RCC 7860 (cell line): ENCODE measurements around the gene TBX4.
"Not testable (repeated sequence)": the region's sequence is repeated elsewhere in the genome, so short reads cannot be mapped to it uniquely, and the experiment has no call there.

Experiments
- DNase-seq: peaks from one replicate; pipeline ENCODE4 v3.0.0-alpha.2; 2015; ENCODE audit warnings: low spot score
- FAIRE-seq: peaks from 2 replicates; lab custom pipeline; 2012; peaks lifted over from hg19 to GRCh38; lab: Jason Lieb, UNC

The TBX4 gene

DNA sequence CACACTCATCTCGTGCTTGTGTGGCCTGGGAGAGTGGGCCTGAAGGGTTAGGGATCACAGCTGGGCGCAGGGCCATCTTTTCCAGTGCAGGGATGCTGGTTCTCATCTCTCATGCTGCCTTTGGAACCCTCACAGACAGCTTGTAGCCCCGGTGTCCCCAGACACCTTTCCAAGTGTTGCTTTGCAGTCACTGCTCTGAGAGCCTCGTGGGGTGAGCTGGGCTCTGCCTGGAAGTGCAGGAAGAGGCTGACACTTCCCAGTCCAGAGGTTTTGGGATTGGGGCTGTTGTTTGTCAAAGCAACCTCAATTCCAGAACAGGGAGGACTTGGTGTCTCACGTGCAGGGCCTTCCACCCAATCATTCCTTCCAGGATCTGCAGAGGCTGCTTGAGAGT lies 28.2 kb downstream of the TBX4 start:
- FAIRE-seq: no peak

DNA sequence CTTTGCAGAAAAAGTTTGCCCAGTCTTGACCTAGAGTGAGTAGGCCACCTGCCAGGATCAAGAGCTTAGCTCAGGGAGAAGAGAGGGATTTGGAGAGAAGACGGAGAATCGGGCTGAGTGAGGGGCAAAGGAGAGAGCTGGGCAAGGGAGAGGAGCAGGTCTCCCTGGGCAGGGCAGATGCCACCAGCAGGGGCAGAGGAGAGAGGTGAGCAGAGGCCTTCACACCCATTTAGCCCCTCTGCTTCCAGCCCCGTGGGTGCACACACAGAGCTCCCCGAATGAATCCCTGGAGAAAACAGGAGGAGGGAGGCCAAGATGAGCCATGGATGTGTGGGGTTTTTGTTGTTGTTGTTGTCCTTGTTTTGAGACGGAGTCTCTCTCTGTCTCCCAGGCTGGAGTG lies 29.2 kb downstream of the TBX4 start:
- no peak for DNase-seq
- FAIRE-seq: no peak

More for the DNA sequence above, 28.2 kb downstream of the TBX4 start:
- DNase-seq: no peak

DNA sequence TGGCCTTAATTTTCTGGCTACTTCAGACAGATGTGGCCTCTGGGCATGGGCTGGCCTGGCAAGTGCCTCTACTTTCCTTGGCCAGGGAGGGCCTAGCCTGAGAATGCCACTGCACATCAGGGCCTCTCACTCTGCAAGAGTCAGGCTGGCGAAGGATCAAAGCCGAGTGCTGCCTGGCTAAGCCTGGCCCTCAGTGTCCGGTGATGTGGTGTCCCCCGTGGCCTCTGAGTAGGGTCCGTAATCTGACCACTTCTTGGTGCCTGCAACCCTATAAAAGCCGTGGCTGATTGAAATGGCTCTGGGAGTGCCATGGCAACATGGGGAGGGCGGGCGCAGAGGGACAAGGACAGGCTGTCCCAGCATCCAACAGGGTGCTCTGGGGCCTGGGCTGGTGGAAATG lies 30.2 kb downstream of the TBX4 start:
- FAIRE-seq (no peak), DNase-seq (no peak)

DNA sequence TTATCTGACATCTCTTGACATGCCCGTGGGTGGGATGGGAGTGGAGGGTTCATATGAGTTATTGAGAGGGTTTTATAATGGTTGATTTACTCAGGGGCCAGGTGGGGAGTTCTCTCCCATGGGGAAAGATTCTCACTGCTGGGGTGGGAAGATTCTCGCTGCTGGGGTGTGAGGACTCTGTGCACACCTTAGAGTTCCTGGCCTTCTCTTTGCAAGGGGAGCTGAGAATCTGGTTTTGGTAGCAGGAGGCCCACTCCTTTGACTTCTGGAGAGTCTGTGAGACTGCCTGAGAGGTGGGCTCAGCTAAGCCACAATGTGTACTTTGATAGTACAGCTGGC lies 31.5 kb downstream of the TBX4 start:
- DNase-seq: no peak
- no peak for FAIRE-seq

DNA sequence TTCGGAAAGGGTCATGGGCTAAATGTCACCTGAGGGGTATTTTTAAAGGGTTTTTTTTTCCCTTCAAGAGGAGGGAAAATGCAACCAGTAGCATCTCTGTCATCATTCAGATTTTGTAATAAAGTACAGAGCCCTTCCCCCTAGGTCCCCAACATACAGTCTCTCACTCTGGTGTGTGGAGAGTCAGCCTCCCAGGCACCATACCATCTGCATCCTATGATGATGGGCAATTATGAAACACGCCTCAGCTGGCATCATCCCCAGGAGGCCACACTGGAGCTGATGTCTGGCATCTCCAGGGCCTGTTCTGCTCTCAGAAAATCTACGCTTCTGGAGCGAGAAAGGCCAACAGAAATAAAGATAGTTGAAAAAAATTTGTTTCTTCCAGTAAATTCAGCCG lies 32.0 kb downstream of the TBX4 start:
- no peak for FAIRE-seq

DNA sequence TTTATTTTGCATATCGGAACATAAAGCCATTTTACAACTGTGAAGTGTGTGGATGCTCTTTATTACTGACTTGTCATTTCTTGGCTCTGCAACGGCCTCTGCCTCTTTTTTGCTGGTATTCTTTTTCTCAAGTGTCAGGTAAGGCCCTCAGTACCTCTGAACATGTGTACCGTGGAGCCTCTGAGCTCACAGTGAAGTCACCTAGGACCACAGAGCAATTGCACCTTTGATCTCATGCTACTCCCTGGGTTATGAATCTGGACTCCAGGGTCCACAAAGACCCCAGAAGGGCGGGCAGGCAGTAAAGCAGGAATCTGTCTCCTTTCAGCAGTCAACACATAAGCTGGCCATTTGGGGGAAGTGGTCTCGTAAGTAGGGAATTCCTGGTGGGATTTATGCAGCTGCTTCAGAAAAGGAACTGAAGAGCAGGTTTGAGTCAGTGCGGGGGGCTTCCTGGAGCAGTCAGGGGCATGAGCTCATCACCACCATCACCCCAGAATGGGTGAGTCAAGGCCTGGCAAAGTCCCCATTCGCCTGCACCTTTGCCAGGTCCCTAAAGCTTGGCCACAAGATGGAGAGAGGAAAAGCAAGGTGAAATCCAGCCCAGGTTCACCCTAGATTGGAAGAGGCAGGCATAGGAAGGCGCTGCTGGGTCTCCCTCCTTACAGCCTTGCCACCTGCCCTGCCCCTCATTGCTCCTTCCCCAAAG lies 33.0 kb downstream of the TBX4 start:
- FAIRE-seq: no peak

More for the DNA sequence above, 32.0 kb downstream of the TBX4 start:
- no peak for DNase-seq

DNA sequence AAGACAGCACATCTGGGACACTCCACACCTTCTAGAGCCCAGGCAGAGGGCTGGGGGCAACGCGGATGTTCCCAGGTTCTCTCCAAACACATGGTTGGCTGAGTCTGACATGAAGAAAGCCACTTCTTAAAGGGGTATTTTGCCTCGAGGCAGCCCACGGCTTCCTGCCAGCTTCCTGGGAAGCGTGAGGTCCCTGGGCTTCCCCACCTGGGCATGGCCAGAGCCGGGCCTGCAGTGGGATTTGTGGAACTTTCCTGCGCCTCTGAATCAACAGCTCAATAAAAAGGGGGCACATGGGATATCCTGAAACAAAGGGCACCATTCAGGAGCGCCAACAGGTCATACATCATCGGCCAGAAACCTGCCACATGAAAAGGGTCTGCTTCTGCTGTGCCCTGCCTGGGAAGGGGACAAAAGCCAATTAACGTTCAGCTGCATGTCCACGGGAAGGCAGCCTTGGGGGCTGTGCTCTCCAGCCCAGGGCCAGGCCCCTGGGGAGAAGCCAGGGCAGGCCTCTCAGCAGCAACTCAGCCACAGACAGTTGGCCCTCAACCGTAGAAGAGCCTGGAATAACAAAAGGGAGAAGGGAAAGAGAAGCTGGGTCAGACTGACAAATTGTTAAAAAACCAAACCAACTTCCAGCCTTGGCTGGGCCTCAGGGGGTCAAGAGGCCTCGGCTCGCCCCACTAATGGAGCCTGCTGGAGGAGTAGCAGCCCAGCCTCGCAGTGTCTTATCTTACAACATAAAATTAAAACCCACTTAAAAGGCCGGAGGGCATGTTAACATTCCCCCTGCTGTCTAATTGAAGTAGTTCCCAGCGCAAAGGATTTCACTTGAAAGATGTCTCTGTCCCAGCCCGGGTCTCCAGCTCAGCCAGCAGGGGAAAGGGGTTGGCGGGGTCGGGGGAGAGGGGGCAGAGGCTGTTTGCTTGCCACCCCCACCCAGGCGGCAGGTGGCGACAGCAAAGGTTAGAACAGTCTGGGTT lies 34.2 kb downstream of the TBX4 start:
- no peak for DNase-seq

More for the DNA sequence above, 33.0 kb downstream of the TBX4 start:
- DNase-seq: no peak

DNA sequence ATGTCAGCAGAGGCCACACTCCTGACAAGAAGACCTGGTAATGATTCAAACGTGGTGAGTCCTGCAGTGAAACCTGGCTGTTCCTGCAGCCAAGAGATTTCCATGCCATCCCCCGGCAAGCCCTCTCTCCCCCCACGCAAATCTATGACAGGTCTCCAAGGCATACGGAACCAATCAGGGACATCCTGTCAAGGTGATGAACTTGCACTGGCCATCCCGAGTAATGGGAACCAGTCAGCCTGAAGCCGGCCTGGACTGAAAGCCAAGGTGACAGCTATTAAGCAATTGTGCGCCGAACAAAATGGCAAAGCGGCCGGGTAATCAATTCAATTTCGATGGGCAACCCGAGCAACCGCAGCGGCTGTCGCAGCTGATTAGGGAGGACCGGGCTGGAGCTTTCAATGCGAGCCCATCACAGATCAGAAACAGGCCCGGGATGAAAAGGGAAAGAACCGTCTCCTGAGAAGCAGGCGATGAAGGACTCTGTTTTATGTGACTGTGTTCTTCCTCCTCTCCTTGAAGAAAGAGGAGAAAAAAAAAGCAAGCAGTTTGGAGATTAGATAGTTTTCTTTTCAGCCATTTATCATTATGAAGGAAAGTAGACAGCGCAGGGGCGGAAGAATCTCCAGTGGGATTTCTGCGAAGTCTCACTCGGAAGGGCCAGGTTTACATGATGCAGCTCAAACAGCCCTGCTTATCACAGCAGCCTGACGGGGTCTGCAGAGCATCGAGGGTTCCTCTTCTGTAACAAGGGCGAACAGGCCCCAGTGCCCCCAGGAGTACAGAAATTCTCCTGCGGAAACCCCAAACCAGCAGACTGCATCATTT lies 35.2 kb downstream of the TBX4 start:
- DNase-seq (no peak), FAIRE-seq (no peak)

More for the DNA sequence above, 34.2 kb downstream of the TBX4 start:
- no peak for FAIRE-seq

DNA sequence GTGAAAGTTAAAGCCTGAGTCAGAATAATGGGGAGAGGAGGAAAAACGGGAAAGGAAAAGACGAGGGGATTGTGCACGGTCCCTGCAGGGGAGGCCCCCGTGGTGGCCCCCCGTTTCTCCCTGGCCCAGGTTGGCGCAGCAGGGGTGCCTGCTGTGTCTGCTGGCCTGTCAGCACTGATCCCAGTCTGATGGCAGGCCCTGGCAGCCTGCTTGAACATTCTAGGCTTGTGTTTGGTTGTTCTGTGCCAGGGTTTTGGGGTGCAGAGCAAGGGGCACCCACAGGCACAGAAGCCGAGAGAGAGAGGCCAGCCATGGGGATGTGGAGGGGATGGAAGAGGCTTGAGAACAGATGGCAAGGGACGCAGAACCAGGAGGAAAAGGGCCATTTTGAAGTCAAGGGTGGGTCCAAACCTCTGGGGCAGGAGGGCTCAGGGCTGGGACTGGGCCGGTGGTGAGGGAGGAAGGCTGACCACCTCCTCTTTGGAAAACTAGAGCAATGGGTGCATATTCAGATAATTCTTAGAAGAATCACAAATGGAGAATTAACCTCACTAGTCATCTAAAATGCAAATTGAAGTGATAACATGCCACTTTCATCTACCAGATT lies 35.9 kb downstream of the TBX4 start:
- no peak for FAIRE-seq
- DNase-seq: no peak

DNA sequence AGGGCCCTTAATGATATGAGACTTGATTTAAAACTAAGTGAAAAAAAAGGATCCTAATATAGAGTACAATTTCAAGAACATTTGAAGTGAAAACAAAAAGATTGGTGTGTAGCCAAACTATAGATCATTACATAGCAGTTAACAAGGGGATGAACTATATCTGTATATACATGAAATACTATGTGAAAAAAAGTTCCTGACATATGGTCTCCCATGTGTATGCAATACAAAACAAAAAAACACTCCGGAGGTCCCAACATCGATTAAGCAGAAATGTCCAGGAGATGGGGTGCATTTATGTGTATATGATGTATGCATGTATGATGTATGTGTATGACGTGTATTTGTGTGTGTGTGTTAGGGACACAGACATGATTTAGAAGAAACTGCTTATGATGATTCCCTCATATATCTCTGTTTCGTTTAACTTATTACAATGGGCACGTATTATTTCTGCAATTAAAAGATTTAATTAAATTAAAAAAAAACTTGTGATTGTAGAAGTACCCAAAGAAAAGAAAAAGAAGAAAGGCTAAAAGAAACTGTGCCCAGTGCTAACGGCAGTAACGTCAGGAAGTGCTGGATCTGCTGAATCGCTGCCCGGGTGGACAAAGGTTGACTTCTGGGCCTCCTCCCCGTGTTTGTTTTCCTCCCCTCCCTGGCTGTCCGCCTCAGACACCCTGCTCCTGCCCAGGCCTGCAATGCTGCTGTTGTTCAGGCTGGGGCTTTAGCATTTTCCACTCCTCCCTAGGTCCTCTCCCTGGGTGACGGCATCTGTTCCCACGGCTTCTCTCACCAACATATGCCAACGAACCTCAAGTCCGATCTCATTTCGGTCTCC lies 36.9 kb downstream of the TBX4 start:
- FAIRE-seq (no peak), DNase-seq (no peak)

DNA sequence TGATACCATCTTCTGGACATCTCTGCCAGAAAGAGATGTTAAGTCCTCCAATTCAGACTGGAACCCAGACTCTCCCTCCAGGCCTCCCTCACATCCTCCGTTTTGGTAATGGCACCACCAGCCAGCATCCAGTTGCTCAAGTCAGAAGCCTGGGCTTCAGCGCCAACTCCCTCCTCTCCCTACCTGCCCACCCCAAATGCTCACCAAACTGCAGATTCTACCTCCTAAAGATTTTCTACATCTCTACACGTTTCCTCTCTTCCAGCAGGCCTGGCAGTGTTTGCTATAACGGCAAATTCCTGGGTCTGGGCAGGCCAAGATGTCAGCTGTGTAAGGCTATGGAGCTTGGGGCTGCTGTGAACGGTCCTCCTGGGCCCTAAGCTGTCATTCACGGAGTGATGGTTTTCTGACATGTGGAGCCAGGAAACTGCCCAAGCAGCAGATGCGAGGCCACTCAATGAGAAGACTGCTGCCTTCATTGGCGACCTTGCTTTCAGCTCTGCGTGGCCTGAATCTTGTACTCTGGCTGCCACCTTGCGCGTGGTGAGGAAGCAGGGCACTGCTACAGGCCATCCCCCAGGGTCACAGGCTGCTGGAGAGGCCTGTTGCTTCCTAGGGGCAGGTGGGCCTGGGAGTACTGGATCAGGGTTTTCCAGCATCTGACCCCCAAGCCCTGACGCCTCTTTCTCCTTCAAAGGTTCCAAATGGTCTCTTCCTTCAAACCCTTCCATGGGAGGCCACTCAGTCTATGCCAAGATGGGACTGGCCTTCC lies 37.7 kb downstream of the TBX4 start:
- FAIRE-seq (no peak), DNase-seq (no peak)

DNA sequence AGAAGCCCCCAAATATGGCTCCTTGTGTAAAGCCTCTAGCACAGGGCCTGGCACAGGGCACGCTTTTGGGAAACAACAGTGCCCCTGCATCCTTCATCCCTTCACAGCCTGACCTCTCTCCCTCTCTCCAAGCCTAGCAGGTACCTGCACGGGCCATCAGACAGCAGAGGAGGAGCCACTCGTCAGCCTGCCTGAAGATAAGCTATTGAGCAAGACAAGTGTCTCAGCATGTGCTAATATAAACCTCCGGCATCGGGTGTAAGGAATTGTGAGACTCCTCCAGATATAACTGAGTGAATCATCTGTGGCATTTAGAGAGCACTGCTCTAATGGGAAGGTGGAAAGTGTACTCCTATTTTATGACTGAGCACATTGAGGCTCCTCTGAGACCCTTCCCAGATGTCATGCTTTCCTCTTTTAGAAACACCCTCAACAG lies 38.3 kb downstream of the TBX4 start:
- FAIRE-seq (no peak), DNase-seq (peak; percentile 24)

DNA sequence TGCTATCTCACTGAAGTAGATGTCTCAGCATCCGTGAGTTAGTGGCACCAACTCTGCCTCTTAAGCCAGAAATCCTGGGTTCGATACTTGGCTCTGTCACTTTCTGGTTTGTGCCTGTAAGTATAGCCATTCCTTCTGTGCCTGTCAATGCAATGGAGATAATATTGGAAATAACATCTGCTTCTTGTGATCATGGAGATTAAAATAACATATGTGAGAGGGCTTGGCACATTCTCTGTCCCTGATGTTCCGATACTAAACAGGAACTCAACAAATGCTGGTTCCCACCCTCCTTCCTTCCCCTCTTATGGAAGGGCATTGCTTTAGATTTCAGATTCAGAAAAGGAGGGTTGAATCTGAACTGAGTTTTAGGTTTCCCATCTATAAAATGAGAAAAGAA lies 39.8 kb downstream of the TBX4 start:
- DNase-seq (no peak), FAIRE-seq (no peak)

DNA sequence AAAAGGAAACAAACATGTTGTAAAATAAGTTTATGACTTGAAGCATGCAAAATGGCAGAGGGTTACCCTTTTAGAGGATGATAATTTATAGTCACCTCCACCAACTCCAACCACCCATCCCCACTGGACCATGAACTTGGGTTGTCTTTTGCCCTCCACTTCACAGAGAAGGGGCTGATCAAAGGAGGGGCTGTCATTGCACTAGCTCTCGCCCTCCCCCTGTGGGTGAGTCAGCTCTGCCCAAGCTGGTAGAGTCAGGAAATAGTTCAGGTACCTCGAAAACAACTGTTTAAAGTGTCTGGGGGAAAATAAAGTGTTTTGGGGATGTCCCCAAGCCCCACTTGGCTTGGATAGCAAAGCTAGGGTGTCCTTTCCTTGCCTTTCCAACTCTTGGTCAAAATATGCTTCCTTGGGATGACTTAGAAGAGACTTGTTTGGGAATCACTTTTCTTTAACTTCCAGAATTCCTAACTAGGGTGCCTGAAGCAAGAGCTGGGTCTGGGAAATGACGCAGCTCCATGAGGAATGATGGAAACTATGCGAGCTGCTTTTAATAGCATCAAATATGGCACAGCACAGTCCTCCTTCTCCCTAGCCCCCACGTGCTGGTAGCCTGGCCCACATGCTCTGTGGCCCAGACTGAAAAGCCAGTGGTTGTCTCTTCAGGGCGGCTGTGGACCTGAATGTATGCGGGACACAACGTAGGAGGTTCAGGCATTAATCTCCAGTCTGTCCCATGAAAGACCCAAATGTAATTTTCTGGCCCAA lies 40.7 kb downstream of the TBX4 start:
- FAIRE-seq (no peak), DNase-seq (no peak)

DNA sequence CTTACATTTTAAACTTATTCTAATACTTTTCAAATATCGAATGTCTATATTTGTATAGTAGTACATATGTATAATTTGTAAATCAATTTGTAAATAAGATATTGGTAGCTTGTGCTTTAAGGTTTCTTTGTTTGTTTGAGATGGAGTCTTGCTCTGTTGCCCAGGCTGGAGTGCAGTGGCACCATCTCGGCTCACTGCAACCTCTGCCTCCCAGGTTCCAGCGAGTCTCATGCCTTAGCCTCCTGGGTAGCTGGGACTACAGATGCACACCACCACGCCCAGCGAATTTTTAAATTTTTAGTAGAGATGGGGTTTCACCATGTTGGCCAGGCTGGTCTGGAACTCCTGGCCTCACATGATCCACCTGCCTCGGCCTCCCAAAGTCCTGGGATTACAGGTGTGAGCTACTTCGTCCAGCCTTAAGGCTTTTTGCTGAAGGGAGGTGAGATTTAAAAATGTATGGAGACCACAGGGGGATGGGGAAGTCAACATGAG lies 41.7 kb downstream of the TBX4 start:
- FAIRE-seq, DNase-seq: not testable (repeated sequence)

DNA sequence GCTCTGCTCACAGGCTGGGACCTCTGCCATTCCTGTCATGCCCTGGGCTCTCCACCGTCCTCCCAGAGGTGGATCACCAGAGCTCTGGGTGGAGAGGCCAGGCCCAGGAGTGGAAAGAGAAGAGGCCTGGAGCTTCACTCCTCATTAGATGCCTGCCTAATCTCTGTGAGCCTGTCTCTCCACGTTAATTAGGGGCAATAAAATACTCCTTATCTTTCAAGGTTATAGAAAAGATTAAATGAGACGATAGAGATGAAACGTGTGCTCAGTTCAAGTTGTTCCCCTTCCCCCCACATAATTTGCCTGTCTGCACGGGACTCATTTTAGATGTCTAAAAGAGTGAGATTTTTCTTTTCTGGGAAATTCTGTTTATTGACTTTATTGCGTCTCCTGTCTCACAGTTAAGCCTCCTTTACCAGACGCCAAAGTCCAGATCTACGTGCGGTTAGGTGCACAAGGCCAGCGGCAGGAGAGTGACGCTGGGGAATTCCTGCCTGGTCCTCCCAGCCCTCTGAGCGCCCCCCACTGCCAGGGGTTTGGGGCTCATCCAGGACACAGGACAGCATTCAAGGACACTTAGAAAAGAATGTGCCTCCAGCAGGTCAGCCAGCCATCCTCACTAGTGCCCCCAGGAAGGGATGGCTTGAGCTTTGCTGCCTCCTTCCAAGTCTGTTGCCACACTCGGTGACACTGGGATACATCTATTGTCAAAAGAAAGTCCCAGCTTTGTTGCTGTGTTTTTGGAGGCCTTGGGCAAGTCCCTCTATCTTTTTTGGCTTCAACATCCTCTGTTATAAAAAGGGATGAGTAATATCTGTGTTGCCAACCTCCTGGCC lies 42.3 kb downstream of the TBX4 start:
- FAIRE-seq (no peak), DNase-seq (no peak)

DNA sequence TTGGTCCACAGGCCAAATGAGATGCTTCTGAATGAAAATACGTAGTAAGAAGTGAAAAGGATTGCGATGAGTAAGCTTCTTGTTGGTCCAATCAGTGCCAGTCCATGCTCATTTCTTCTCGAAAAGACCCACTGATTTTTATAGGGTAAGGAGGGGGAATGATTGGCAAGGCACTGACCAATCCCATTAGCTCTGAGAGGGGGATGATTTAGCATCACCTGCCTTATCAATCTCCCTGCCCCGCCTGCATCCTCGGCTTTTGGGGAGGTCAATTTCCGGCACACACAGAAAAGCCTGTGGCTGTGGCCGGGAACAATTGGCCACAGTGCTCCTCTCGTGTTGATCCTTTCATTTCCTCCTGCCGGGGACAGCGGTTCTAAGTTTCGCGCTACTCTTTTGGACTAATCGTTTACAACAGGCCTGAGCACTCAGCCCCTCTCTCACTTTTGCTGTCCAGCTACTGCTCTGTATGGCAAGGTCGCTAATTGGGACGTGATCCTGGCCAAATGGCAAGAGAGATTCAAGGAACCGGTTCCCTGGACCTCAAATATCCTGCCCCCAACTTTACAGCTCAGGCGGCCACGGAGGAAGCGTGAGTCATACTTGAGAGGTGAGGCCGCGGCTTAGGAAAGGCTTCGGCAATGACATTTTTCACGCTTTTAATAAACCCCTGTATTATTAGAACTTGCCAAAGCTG lies 43.1 kb downstream of the TBX4 start:
- DNase-seq (no peak), FAIRE-seq (no peak)
